Upper lobe of right lung (tissue), 1 donor: Measurements from ENCODE around the gene FOXN3. TPM values are rescaled to one million over a fixed set of nuclear protein-coding genes. Genes with fewer than 3 reads are reported as not detected.

Experiments
- ATAC-seq: fragments of 200-7000 bp; cut with Tn5 transposase; one replicate; pipeline ENCODE4 v1.9.1; 2020; ENCODE audit warnings: mild to moderate bottlenecking, moderate library complexity
- DNase-seq: peaks from one replicate; pipeline ENCODE4 v3.0.0-alpha.2; 2020
- H3K27ac ChIP-seq: fragments of 200-600 bp; one replicate; pipeline ENCODE4 v1.8.0; 2022
- H3K27me3 ChIP-seq: fragments of 200-600 bp; one replicate; pipeline ENCODE4 v1.8.0; 2022; ENCODE audit warnings: mild to moderate bottlenecking
- H3K36me3 ChIP-seq: fragments of 200-600 bp; one replicate; pipeline ENCODE4 v1.8.0; 2022
- H3K4me1 ChIP-seq: fragments of 200-600 bp; one replicate; pipeline ENCODE4 v1.8.0; 2022
- H3K4me3 ChIP-seq: fragments of 200-600 bp; one replicate; pipeline ENCODE4 v1.8.0; 2022; ENCODE audit warnings: mild to moderate bottlenecking
- H3K9me3 ChIP-seq: fragments of 200-600 bp; one replicate; pipeline ENCODE4 v1.8.0; 2022
- CTCF ChIP-seq: fragments of 200-600 bp; IDR thresholded peaks from one replicate; pipeline ENCODE4 v1.8.0; 2022; ENCODE audit warnings: antibody characterized with exemption
- intact Hi-C: fragments of 100-400 bp; cut with DNase I; formaldehyde crosslinking; loops from one replicate; pipeline ENCODE4 v1.11.0; 2022
- total RNA-seq: library from RNA; stranded (reverse); fragmentation: NEBNext Ultra II Directional; extraction: Animal tissue kit (Norgen Biotek cat#: 25700); gene quantifications from one replicate; pipeline ENCODE4 v1.2.1, GENCODE V29; 2021
- donor health status: DM: no; HTN: yes; CAD: no; lungs with severe emphysema.

Gene FOXN3
- total RNA-seq, 1 donor from 2014 or later = 103 TPM

- no peak overlapping the region for H3K4me3 ChIP-seq
- H3K27ac ChIP-seq = no peak overlapping the region
- ATAC-seq (no peak), DNase-seq (no peak)
- H3K4me1 ChIP-seq = peaks cover 3% of the 10 kb centered on the region
- no peaks in the 10 kb centered on the region for H3K9me3 ChIP-seq
- peaks cover 4% of the 10 kb centered on the region for H3K36me3 ChIP-seq
- no peak for TF ChIP-seq CTCF
- intact Hi-C loops = loop anchor here (10.0 kb wide), 1 partner anchor 114 kb away; no protein-coding TSS in a partner anchor
- no peaks in the 10 kb centered on the region for H3K27me3 ChIP-seq
Measured at GRCh38 chr14:89290813-89291212, 126.2 kb downstream of the FOXN3 start.

- Histone ChIP-seq H3K4me1 (peaks cover 3% of the 10 kb centered on the region), H3K27me3 (no peaks in the 10 kb centered on the region), H3K9me3 (no peaks in the 10 kb centered on the region), H3K27ac (no peak overlapping the region), H3K36me3 (peaks cover 4% of the 10 kb centered on the region), H3K4me3 (no peak overlapping the region)
- no peak for DNase-seq
- no peak for TF ChIP-seq CTCF
- no peak for ATAC-seq
- intact Hi-C loops = no loop called here
Measured at GRCh38 chr14:89289477-89289876, 127.6 kb downstream of the FOXN3 start.

GRCh38 chr14:89288114-89288513 is 128.9 kb downstream of the FOXN3 start:
- intact Hi-C loops = no loop called here
- ATAC-seq (no peak), DNase-seq (no peak)
- Histone ChIP-seq H3K27ac (no peak overlapping the region), H3K4me1 (peaks cover 3% of the 10 kb centered on the region), H3K36me3 (peaks cover 4% of the 10 kb centered on the region), H3K4me3 (no peak overlapping the region), H3K9me3 (no peaks in the 10 kb centered on the region), H3K27me3 (no peaks in the 10 kb centered on the region)
- no peak for TF ChIP-seq CTCF

DNA sequence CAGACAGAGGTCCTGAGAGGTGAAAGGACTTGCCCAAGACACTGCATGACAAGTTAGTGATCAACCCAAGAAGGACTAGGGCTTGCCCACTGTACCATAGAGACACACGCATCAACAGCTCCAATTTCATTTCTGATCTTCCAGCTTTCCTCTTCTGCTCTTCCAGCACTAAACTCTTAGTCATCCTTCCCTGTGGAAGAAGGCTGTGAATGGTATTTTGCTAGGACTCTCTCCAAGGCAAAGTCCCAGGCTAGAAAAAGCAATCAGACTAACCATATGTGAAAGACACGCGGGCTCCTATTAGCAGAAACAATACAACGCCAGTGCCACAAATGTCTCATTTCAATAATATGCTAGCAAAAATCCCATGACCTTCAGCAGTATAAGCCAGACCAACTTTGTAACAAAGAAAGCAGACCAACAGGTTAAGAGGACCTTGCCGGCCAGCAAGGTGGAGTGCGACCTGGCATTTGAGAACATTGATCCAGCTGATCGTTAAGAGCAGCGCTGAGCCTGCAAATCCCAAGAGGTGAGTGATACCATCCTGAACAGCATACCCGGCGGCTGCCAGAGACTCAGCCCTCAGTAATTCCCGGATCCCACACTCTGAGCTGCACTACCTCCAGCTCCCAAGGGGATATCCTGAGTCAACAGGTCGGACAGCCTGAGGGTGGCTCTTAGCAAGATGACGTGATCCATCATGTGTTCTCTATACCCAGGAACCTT is 132.5 kb downstream of the FOXN3 start:
- Histone ChIP-seq H3K27ac (no peak overlapping the region), H3K4me1 (no peaks in the 10 kb centered on the region)
- no peak for ATAC-seq

DNA sequence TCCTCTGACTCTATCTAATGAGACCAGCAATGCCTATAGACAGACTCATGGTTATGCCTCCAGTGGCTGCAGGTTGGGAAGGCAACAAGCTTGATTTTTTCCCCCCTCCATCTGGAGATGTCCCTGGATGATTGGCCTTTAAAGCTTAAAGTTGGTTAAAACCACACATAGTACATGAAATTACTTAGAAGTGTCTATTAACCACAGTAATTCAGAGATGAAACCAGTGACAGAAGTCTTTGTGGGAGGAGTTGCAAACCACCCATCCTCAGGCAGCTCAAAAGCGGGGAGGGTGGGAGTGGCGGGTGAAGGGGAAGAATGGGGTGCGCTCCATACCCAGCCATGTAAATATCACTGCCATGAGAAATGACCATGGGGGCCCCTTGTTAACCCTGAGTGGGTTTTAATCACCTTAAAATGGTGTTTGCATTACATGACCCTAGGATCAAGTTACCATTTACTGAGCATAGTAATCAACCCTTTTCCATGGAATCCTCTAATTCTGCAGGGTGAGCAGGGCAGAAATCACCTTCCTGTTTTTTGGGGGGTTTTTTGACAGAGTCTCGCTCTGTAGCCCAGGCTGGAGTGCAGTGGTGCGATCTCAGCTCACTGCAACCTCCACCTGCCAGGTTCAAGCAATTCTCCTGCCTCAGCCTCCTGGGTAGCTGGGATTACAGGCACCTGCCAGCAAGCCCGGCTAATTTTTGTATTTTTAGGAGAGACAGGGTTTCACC is 133.5 kb downstream of the FOXN3 start:
- no peak for ATAC-seq
- no peaks in the 10 kb centered on the region for H3K27me3 ChIP-seq
- DNase-seq = no peak
- no peaks in the 10 kb centered on the region for H3K4me1 ChIP-seq
- H3K27ac ChIP-seq = no peak overlapping the region
- H3K4me3 ChIP-seq = no peak overlapping the region
- no peak for TF ChIP-seq CTCF
- no peaks in the 10 kb centered on the region for H3K9me3 ChIP-seq
- intact Hi-C loops = no loop called here
- peaks cover 14% of the 10 kb centered on the region for H3K36me3 ChIP-seq

More for the DNA sequence above, 132.5 kb downstream of the FOXN3 start:
- H3K9me3 ChIP-seq = no peaks in the 10 kb centered on the region
- H3K4me3 ChIP-seq = no peak overlapping the region
- intact Hi-C loops = no loop called here
- no peak for TF ChIP-seq CTCF
- peaks cover 14% of the 10 kb centered on the region for H3K36me3 ChIP-seq
- DNase-seq = no peak
- H3K27me3 ChIP-seq = no peaks in the 10 kb centered on the region
